CD4-positive, alpha-beta T cell treated with Interleukin-17A for 1 hour (primary cell): ENCODE results near the gene FILIP1L.

Source experiments
- DNase-seq: peaks from one replicate; pipeline ENCODE4 v3.0.0-alpha.2; 2020

FILIP1L gene

GRCh38 chr3:100114413-100115030 lies at the start of gene FILIP1L:
Gene FILIP1L (minus strand): TSS chr3:100114501.
- DNase-seq = no peak

- DNase-seq = no peak
Observed at GRCh38 chr3:100163787-100164186, 49.5 kb upstream of the FILIP1L start.

GRCh38 chr3:100160521-100160920 lies 46.2 kb upstream of the FILIP1L start:
- no peak for DNase-seq

GRCh38 chr3:100159331-100160153 lies 45.2 kb upstream of the FILIP1L start:
- DNase-seq = no peak

GRCh38 chr3:100158918-100159330 lies 44.6 kb upstream of the FILIP1L start:
- no peak for DNase-seq

- DNase-seq = no peak
Observed at GRCh38 chr3:100157685-100158084, 43.4 kb upstream of the FILIP1L start.

GRCh38 chr3:100155590-100155989 lies 41.3 kb upstream of the FILIP1L start:
- no peak for DNase-seq

- no peak for DNase-seq
Observed at GRCh38 chr3:100155128-100155527, 40.8 kb upstream of the FILIP1L start.

- no peak for DNase-seq
Observed at GRCh38 chr3:100154171-100154570, 39.9 kb upstream of the FILIP1L start.

- no peak for DNase-seq
Observed at GRCh38 chr3:100151024-100151707, 36.9 kb upstream of the FILIP1L start.

GRCh38 chr3:100150473-100150872 lies 36.2 kb upstream of the FILIP1L start:
- DNase-seq = no peak

- DNase-seq = no peak
Observed at GRCh38 chr3:100149713-100150415, 35.6 kb upstream of the FILIP1L start.

- no peak for DNase-seq
Observed at GRCh38 chr3:100149130-100149529, 34.8 kb upstream of the FILIP1L start.

GRCh38 chr3:100144255-100144866 lies 30.1 kb upstream of the FILIP1L start:
- no peak for DNase-seq

- no peak for DNase-seq
Observed at GRCh38 chr3:100141586-100141985, 27.3 kb upstream of the FILIP1L start.

GRCh38 chr3:100140976-100141375 lies 26.7 kb upstream of the FILIP1L start:
- no peak for DNase-seq

GRCh38 chr3:100136921-100137320 lies 22.6 kb upstream of the FILIP1L start:
- DNase-seq = no peak

GRCh38 chr3:100131241-100131640 lies 16.9 kb upstream of the FILIP1L start:
- DNase-seq = no peak

GRCh38 chr3:100129941-100130340 lies 15.6 kb upstream of the FILIP1L start:
- DNase-seq = no peak

- no peak for DNase-seq
Observed at GRCh38 chr3:100128565-100128964, 14.3 kb upstream of the FILIP1L start.

GRCh38 chr3:100127792-100128191 lies 13.5 kb upstream of the FILIP1L start:
- no peak for DNase-seq

- DNase-seq = no peak
Observed at GRCh38 chr3:100125161-100125938, 11.0 kb upstream of the FILIP1L start.
